NCI-H1417 treated with DMSO at 0.1 percent for 48 hours (cell line): ENCODE results near the gene MRPL44.

Experiments
- DNase-seq: peaks from one replicate; lab custom pipeline; 2025; lab: John Stamatoyannopoulos, UW

The MRPL44 gene

GRCh38 chr2:223957092-223957851 is at the start of gene MRPL44:
TSS of gene MRPL44 (plus strand) at chr2:223957463. CDS start at chr2:223957473, 10 bp downstream.
- DNase-seq = peak; percentile 56

GRCh38 chr2:223908304-223908998 is 48.8 kb upstream of the MRPL44 start:
- no peak for DNase-seq

DNA sequence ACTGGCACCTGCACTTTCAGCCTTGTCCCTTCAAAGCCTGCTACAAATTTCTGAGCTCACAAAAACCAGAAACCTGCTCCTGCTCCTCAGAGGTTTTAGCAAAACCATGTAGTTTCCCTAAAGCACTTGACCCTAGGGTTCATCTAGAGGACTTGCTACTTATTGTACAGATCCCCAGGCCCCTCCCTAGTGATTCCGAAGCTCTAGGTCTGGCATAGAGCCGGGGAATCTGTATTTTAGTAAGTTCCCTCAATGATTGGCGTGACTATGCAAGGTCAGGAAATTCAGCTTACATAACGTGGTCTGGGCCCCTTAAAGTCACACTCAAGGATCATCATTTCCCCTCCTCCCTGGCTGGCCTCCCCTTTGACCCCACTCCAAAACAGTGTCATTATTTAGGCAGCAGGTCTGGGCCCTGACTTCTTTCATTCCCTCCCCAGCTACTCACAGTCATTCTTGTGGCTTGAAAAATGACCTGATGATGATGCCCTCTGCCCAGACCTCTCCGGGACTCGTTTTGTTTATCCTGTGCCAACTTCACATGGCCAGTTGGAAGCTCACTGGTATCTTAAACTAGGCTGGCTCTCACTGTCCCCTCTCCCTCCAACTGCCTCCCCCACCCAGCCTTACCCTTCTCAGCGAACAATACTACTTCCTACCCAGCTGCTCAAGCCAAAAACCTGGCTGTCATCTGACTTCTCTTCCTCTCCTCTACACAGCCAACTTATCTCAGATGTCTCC is 48.1 kb upstream of the MRPL44 start:
- no peak for DNase-seq

DNA sequence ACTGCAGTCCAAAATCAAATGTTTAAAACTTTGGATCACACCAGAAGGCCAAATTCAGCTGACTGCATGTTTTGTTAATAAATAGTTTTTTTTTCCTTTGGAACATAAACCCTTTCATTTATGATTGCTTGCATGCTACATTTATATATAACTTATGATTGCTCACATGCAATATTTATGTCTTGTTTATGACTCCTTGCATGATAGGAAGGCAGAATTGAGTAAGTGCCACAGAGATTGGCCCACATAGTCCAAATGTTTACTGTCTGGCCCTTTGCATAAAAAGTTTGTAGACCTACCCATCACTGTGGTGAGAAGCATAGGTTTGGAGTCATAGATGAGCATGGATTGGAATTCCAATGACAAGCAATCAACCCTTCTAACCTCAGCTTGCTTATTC is 42.9 kb upstream of the MRPL44 start:
- no peak for DNase-seq

DNA sequence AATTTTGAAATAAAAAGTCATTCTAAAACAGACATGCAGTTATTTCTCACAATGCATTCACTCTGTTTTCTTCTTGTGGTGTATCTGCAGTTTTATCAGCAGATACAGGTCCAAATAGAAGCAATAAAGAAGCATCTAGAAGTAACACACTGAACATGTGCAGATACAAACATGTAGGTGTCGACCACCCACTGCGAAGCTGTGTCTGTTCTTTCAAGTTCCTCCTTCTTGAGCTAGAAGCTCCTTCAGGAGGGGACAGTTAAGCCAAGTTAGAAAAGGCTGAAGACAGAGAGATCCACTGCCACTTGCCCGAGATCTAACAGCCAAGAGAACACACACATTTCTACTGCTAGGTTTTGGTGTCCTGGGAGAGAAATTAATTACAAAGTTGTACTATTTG is 42.2 kb upstream of the MRPL44 start:
- no peak for DNase-seq

GRCh38 chr2:223916181-223916920 is 40.9 kb upstream of the MRPL44 start:
- DNase-seq = no peak

- DNase-seq = no peak
These were observed 38.6 kb upstream of the MRPL44 start for GRCh38 chr2:223918671-223919134.

DNA sequence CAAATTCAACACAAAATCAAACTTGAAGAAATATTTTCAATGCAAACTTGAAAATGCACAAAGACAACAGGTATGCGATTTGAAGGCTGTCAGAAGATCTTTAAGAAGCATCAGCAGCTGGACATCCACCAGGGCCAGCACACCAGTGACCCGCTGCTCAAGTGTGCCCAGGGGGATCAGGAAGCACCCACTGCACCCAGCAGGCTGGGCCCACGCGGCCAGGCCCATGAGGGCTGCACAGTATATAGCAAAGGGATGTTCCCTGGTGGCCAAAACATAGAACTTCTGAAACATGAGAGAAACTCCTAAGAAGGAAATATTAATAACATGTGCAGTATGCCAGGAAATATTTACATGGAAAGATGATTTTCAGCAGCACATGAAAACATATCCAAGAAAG is 37.2 kb upstream of the MRPL44 start:
- DNase-seq = no peak

- DNase-seq = no peak
These were observed 36.1 kb upstream of the MRPL44 start for GRCh38 chr2:223921204-223921603.

- no peak for DNase-seq
These were observed 35.0 kb upstream of the MRPL44 start for GRCh38 chr2:223922308-223922707.

GRCh38 chr2:223923976-223924375 is 33.3 kb upstream of the MRPL44 start:
- DNase-seq = no peak

DNA sequence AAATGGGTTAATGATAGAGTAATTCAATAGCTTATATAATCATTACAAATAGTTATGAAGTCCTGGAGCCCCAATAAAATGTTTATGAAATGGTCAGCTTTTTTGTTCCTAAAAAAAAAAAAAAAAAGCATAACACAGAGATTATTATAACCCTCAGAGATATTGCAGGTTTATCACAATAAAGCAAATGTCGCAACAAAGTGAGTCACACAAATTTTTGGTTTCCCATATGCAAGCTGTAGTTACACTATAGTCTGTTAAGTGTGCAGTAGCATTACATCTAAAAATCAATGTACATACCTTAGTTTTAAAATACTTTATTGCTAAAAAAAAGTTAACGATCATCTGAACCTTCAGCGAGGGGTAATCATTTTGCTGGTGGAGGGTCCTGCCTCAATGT is 32.2 kb upstream of the MRPL44 start:
- DNase-seq = no peak

GRCh38 chr2:223928113-223929006 is 28.9 kb upstream of the MRPL44 start:
- DNase-seq = no peak

DNA sequence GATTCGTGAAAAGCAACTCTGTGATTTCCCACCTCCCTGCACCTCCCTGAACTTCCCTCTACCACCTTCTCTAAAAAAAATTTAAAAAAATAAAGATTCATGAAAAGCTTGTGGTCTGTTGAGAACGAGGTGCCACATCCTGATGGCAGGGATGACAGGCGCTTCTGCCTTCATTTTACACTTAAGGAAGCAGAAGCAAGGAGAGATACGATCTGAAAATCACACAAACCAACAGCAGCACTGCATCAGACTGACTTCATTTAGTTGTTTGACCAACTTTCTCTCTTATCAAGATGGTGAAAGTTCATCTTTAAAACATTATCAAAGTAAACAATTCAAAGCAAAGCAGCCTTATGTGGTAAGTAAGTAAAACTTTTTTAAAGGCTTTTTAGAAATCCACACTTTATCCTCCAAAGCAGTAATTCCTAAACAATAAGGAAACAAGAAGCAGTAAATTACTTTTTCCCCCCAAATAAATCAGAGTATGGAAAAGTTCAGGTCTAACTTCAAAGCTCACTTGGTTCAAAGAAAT is 27.6 kb upstream of the MRPL44 start:
- no peak for DNase-seq

GRCh38 chr2:223930103-223930976 is 26.9 kb upstream of the MRPL44 start:
- DNase-seq = no peak

- no peak for DNase-seq
These were observed 24.2 kb upstream of the MRPL44 start for GRCh38 chr2:223932816-223933800.

GRCh38 chr2:223934870-223935269 is 22.4 kb upstream of the MRPL44 start:
- DNase-seq = no peak

DNA sequence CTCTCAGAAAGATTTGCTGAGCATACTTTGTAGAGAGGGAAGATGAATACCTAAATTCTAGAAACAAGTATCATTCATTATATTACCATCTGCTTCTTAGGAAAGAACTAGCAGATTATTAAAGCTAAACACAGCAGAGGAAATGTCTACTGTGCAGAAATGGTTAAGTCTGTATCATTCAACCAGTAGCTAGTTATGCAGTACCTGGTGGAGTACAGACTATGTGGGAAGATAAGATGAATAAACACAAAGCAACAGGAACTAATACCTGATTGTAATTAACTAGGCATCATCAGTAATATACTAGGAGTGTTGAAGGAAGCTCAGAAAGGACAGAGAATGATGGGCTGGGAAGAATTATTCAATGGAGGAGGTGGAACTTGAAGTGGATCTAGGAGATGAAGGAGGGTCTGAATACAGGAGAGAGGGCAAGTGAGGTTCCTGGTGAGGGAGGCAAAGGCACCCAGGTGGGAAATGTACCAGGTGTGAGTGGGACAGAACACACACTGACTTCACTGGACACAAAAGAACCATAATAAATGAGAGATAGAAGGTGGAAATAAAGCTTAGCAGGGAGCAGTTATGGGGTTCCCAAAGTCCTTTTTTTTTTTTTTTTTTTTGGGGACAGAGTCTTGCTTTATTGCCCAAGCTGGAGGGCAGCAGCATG is 21.7 kb upstream of the MRPL44 start:
- DNase-seq = no peak
